Urinary bladder (tissue), 4 donors: ENCODE measurements around the gene CCT6A. TPM values are rescaled to one million over a fixed set of nuclear protein-coding genes. Genes with fewer than 3 reads are reported as not detected.
"Not testable (repeated sequence)": the region's sequence is repeated elsewhere in the genome, so short reads cannot be mapped to it uniquely, and the experiment has no call there.

Experiments
- DNase-seq: peaks from one replicate; pipeline ENCODE4 v3.0.0-alpha.2; 2015; ENCODE audit errors: extremely low spot score
- H3K27ac ChIP-seq: one replicate; pipeline ENCODE4 v1.5.1; 2013; ENCODE audit warnings: low read depth, mild to moderate bottlenecking, moderate library complexity
- H3K36me3 ChIP-seq: one replicate; pipeline ENCODE4 v1.6.1; 2013; ENCODE audit warnings: mild to moderate bottlenecking, moderate library complexity; ENCODE audit not compliant: insufficient read depth
- H3K4me1 ChIP-seq: one replicate; pipeline ENCODE4 v1.6.1; 2013; ENCODE audit warnings: mild to moderate bottlenecking, moderate library complexity; ENCODE audit not compliant: insufficient read depth
- H3K4me3 ChIP-seq: one replicate; pipeline ENCODE4 v1.5.1; 2013; ENCODE audit warnings: low read depth, low read length
- WGBS: extraction: QIAGEN DNeasy Blood & Tissue Kit; methylation state at CpG from one replicate; pipeline ENCODE4 v1.1.7; 2013; 5-methylcytosine and 5-hydroxymethylcytosine counted together
- polyA plus RNA-seq: library from polyadenylated mRNA; stranded (reverse); fragments of 200-250 nt; gene quantifications from one replicate; pipeline ENCODE4 v1.2.3, GENCODE V29; 2013
- total RNA-seq: library from RNA; depleted of rRNA; stranded (reverse); fragments of >200 nt; gene quantifications from one replicate; pipeline ENCODE4 v1.2.3, GENCODE V29; 2014
- donor health status: healthy with polysubstance abuse.
- donor health status: healthy.

CCT6A gene
- total and polyA plus RNA-seq, 2 donors = 90.8 to 133 TPM

DNA sequence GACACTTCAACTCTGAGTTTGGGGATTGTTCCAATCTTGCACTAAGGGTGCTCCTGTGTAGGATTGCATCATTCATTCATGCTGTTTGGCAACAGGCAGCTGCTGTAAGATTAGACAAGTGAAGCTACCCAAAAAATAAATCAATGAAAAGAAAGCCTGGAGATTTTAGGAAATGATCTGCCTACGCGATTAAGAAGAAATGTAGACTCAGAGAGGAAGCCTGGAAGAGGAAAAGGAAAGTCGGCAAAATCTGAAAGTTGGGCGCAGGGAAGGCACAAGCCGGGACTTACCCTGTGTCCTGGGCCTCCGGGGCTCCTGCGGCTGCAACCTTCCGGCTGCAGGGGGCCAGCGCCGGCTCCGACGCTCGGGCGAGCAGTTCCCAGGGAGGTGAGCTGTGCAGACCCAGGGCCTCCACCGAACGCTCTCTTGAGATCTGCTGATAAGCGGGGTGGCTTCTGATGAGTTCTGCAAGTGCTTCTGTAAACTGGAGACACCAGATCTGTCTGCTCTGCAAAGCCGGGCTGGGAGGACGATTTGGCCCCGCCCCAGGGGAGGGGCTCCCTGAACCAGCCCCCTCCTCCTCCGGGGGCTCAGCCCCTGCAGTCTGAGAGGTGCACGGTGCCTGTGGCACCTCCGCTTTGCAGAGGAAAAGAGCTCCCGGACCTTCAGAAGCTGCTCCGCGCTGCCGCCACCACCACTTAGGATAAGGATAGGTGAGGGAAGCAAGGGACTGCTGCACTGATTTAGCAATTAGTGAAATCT is 17.7 kb upstream of the CCT6A start:
- Histone ChIP-seq H3K4me3 (peak overlapping the region; percentile 41), H3K36me3 (peaks cover 3% of the 10 kb centered on the region), H3K27ac (peak overlapping the region; percentile 24), H3K4me1 (no peaks in the 10 kb centered on the region)
- under 1% methylated on average over 27 of the region's 27 CpGs for WGBS
- no peak for DNase-seq

DNA sequence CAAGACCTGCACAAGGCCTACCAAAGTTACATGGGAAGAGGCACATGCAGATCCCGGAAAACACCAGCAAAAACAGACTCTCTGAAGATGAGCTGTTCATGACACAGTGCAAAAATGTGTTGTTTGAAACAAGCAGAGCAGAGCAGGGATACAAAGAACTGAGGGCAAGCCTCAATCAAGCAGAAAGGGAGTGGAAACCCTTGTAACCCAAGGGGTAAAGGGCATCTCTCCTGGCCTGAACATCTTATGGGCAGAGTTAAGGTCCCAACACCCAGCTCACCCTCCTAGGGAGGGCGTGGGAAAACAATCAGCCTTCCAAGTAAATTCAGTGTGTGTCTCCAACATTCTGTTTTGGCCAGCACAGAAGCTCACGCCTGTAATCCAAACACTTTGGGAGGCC is 10.8 kb upstream of the CCT6A start:
- DNase-seq = no peak
- Histone ChIP-seq H3K27ac (no peak overlapping the region), H3K4me1 (no peaks in the 10 kb centered on the region), H3K36me3 (no peaks in the 10 kb centered on the region), H3K4me3 (no peak overlapping the region)
- WGBS = 69% methylated on average over 3 of the region's 3 CpGs

DNA sequence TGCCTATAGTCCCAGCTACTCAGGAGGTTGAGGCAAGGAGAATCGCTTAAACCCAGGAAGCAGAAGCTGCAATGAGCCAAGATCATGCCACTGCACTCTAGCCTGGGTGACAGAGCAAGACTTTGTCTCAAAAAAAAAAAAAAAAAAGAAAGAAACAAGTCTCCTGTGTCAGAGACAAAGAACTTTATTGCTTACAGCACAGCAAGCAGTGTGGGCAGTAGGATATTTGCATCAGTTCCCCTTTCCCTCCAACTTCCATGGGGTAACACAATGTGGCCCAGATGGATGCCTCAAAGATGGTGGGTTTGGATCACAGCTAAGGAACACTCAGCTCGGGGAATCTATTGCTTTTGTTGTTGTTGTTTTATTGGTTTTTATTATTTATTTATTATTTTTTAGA is 5.8 kb upstream of the CCT6A start:
- not testable (repeated sequence) for H3K27ac ChIP-seq, H3K4me1 ChIP-seq

DNA sequence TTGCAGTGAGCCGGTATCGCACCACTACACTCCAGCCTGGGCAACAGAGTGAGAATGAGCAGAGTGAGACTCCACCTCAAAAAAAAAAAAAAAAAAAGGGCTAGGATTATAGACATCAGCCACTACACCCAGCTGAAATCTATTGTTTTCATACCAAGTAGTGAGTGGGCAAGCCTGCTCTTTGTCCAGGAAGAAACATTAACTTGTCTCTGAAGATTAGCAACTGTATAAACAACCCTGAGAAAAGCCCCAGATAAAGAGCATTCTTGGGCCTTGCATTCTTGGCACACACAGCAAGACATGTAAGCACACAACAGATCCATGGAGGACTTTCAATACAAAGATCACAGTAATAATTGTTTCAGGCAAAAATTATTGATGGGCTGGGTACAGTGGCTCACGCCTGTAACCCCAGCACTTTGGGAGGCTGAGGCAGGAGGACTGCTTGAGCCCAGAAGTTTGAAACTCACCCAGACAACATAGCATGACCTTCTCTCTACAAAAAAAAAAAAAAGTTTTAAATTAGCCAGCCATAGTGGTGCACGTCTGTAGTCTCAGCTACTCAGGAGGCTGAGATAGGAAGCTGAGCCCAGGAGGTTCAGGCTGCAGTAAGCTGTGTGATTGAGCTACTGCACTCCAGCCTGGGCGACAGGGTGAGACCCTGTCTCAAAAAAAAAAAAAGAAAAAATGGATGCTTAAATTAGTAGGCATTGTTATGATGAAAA is 4.7 kb upstream of the CCT6A start:
- Histone ChIP-seq H3K4me3 (no peak overlapping the region), H3K4me1 (no peaks in the 10 kb centered on the region), H3K36me3 (no peaks in the 10 kb centered on the region), H3K27ac (no peak overlapping the region)
- 21% methylated on average over 5 of the region's 5 CpGs for WGBS
- no peak for DNase-seq

More for the DNA sequence above, 5.8 kb upstream of the CCT6A start:
- 95% methylated on average over 2 of the region's 2 CpGs for WGBS
- not testable (repeated sequence) for H3K36me3 ChIP-seq, DNase-seq, H3K4me3 ChIP-seq

DNA sequence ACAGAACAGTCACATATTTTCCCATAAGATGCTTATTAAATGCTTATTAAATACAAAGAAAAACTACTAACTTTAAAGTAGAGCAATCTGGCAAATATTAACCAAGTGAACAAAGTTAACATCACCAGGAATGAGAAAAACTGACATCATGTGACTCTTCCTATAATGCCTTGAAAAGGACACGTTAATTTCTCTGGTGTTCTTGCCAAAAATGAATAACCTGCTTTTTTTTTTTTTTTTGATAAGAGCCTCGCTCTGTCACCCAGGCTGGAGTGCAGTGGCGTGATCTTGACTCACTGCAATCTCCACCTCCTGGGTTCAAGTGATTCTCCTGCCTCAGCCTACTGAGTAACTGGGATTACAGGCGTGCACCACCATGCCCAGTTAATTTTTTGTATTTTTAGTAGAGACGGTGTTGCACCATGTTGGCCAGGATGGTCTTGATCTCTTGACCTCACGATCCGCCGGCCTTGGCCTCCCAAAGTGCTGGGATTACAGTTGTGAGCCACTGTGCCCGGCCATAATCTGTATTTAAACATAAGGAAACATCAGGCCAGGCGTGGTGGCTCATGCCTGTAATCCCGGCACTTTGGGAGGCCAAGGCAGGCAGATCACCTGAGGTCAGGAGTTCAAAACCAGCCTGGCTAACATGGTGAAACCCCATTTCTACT is 4.0 kb upstream of the CCT6A start:
- not testable (repeated sequence) for H3K36me3 ChIP-seq, H3K4me1 ChIP-seq, H3K27ac ChIP-seq, H3K4me3 ChIP-seq, DNase-seq
- 48% methylated on average over 11 of the region's 11 CpGs for WGBS

DNA sequence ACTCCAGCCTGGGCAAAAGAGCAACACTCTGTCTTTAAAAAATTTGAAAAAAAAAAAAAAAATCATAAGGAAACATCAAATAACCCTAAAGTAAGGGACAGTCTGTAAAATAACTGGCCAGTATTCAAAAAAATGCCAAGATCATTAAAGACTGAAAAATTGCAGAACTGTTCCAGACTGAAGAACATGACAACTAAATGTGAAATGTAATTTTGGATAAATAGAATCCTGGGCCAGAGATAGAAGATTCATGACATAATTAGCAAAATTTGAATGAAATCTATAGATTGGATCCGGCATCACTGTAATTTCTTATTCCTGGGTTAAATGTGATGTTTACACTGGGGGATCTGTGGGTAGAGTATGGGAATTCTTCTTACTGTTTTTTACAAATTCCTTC is 3.3 kb upstream of the CCT6A start:
- no peak overlapping the region for H3K27ac ChIP-seq
- H3K4me1 ChIP-seq = no peaks in the 10 kb centered on the region
- no peak overlapping the region for H3K4me3 ChIP-seq
- no peak for DNase-seq
- 68% methylated on average over 1 of the region's 1 CpG for WGBS
- no peaks in the 10 kb centered on the region for H3K36me3 ChIP-seq

DNA sequence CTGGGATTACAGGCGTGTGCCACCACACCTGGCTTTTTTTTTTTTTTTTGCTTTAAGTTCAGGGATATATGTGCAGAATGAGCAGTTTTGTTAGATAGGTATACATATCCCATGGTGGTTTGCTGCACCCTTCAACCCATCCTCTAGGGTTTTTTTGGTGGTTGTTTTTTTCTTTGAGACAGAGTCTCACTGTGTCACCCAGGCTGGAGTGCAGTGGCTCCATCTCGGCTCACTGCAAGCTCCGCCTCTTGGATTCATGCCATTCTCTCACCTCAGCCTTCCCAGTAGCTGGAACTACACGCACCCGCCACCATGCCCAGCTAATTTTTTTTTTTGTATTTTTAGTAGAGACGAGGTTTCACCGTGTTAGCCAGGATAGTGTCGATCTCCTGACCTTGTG is 2.8 kb upstream of the CCT6A start:
- WGBS = 44% methylated on average over 8 of the region's 8 CpGs
- not testable (repeated sequence) for H3K27ac ChIP-seq, H3K4me1 ChIP-seq, H3K36me3 ChIP-seq, DNase-seq, H3K4me3 ChIP-seq

DNA sequence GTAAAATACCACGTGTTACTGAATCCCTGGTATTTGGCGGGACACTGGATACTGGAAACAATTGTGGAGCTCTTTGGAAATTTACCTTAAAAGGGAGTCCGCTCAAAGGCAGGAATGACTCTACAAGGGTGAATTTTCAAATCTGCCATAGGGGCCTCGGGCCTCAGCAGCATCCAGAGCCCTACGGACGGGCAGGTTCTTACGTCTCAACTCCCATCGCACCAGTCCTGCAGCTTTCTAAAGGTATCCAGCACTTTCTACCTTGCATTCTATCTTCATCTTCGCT is 569 bp upstream of the CCT6A start:
- peak overlapping the region; percentile 87 for H3K4me3 ChIP-seq
- DNase-seq = no peak

DNA sequence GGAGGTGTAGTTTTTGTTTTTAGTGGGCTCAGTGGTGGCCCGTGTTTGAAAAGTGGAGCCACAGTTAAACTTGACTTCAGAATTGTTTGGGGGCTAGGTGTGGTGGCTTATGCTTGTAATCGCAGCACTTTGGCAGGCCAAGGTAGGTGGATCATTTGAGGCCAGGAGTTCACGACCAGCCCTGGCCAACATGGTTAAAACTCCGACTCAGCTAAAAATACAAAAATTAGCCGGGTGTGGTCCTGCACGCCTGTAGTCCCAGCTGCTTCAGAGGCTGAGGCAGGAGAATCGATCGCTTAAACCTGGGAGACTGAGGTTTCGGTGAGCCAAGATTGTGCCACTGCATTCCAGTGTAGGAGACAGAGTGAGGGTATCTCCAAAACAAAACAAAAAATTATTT is 1.8 kb downstream of the CCT6A start:
- no peak for DNase-seq
- no peaks in the 10 kb centered on the region for H3K4me1 ChIP-seq
- H3K4me3 ChIP-seq = peak overlapping the region; percentile 6
- H3K27ac ChIP-seq = no peak overlapping the region
- WGBS = 84% methylated on average over 9 of the region's 9 CpGs
- peaks cover 3% of the 10 kb centered on the region for H3K36me3 ChIP-seq

More for the DNA sequence above, 569 bp upstream of the CCT6A start:
- Histone ChIP-seq H3K27ac (peak overlapping the region; percentile 88), H3K4me1 (no peaks in the 10 kb centered on the region), H3K36me3 (peaks cover 2% of the 10 kb centered on the region)
- WGBS = under 1% methylated on average over 9 of the region's 9 CpGs

DNA sequence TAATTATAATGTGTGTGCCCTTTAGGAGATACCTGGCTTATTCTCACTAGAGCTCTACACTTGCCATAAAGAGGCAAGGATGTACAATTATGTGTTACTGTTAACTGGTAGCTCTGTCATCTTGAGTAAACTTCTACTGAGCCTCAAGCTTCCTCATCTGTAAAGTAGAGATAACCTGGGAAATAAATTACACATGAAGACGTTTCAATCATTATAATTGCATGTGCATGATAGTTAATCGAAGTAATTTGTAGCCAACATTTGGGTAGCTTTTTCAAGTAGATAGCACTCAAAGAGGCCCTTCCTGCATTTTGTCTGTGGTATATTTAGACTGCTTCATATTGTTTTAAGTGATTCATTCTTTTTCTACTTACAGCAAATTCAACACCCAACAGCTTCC is 2.4 kb downstream of the CCT6A start:
- no peak for DNase-seq
- Histone ChIP-seq H3K27ac (no peak overlapping the region), H3K4me1 (no peaks in the 10 kb centered on the region), H3K4me3 (no peak overlapping the region), H3K36me3 (peaks cover 3% of the 10 kb centered on the region)
- 87% methylated on average over 2 of the region's 2 CpGs for WGBS

DNA sequence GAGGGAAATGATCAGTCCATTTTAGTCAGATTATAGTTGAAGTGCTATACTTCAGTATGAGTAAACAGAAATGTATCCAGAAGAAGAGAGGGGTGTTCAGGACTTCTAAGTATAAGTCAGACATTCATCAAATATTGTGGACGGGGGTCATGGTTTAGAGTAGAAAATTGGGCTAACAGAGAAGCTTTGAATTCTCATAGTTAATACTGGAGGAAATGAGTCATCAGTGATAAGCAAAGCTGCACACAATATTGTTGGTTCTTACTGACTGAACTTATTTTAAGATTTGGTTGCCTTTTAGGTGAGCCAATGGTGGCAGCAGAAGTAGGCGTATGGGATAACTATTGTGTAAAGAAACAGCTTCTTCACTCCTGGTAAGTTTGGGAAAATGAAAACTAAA is 10.8 kb downstream of the CCT6A start:
- Histone ChIP-seq H3K27ac (no peak overlapping the region), H3K4me1 (no peaks in the 10 kb centered on the region), H3K36me3 (peaks cover 2% of the 10 kb centered on the region), H3K4me3 (no peak overlapping the region)
- WGBS = 55% methylated on average over 2 of the region's 2 CpGs
- DNase-seq = no peak

DNA sequence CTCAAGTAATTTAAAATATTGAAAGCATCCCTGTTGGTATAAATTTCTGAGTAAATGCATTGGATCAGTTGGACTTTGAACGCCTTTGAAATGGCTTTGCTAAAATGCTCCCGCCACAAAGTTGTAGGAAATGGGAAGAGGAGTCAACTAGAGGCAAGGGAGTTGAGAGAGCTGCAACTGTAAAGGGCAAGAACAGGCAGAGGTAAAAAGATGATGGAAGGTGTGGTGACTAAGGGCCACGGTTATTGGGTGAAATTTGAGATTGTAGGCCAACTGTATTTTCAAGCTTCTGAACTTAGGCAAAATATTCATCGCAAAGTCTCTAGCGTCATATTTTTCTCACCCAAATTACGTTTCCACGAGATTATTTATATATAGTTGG is 11.9 kb downstream of the CCT6A start:
- Histone ChIP-seq H3K4me3 (no peak overlapping the region), H3K4me1 (no peaks in the 10 kb centered on the region), H3K36me3 (peaks cover 2% of the 10 kb centered on the region), H3K27ac (peak overlapping the region; percentile 91)
- no peak for DNase-seq
- WGBS = 56% methylated on average over 7 of the region's 7 CpGs

DNA sequence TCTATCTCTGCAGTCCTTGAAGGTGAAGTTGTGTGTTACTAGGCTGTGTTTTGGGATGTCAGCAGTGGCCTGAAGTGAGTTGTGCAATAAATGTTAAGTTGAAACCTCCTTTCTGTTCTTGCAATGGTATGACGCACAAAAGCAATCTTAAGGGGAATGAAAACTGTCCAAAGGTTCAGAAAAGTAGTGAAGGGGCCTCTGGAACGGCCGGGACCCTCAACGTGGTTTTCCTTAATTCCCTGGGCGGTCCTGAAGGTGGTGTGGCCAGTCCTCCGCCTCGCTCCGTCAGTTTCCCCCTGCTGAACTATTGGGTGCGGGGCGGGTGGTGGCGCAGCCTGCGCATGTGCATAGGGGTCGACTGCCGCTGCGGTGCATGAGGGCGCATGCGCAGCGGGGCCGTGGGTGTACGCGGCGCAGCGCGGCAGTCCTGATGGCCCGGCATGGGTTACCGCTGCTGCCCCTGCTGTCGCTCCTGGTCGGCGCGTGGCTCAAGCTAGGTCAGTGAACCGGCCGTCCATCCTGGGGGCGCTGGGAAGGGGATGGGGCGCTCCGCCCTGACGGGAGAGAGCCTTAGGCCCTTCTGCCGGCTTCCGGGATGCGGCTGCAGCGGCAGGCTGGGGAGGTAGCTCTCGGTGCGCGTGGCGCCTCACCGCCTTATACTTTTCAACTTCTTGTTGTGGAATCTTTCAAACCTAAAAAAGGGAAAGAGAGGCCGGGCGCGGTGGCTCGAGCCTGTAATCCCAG is 12.5 kb downstream of the CCT6A start, which contains the start of gene SUMF2:
TSS of gene SUMF2 (plus strand) at position 405 of the 744 bp plus-strand sequence. CDS start at position 431, 26 bp downstream.
- Histone ChIP-seq H3K4me1 (no peaks in the 10 kb centered on the region), H3K27ac (peak within 1 kb of the TSS; percentile 91), H3K4me3 (peak within 1 kb of the TSS; percentile 64), H3K36me3 (peaks cover 2% of the 10 kb centered on the region)
- peak; percentile 82 for DNase-seq
- under 1% methylated on average over 49 of the region's 49 CpGs for WGBS
